Esophagus squamous epithelium (tissue), 5 donors: ENCODE results near the gene UROS. TPM values are rescaled to one million over a fixed set of nuclear protein-coding genes. Genes with fewer than 3 reads are reported as not detected.

Source experiments
- DNase-seq: peaks from one replicate; lab custom pipeline; 2025; lab: John Stamatoyannopoulos, UW
- H3K27ac ChIP-seq, 4 donors: fragments of 200-600 bp; sonication (generic); one replicate each; pipeline ENCODE4 v1.5.1; 2016 to 2019; ENCODE audit warnings: mild to moderate bottlenecking in 1 of 4
- H3K27me3 ChIP-seq, 4 donors: fragments of 200-600 bp; sonication (generic); 1 replicate in 3 of 4; 2 replicates in 1 of 4; pipeline versions ENCODE4 v1.5.1 to v1.6.0; 2017 to 2021; ENCODE audit warnings: antibody characterized with exemption in 1 of 4
- H3K36me3 ChIP-seq, 3 donors: fragments of 200-600 bp; sonication (generic); one replicate each; pipeline ENCODE4 v1.5.1; 2016 to 2019
- H3K4me1 ChIP-seq, 3 donors: fragments of 200-600 bp; sonication (generic); one replicate each; pipeline ENCODE4 v1.5.1; 2017 to 2019
- H3K4me3 ChIP-seq, 4 donors: fragments of 200-600 bp; sonication (generic); 1 replicate in 3 of 4; 2 replicates in 1 of 4; pipeline ENCODE4 v1.5.1; 2016 to 2019; ENCODE audit warnings: mild to moderate bottlenecking in 2 of 4, moderate library complexity in 1 of 4
- H3K9me3 ChIP-seq, 3 donors: fragments of 200-600 bp; sonication (generic); one replicate each; pipeline ENCODE4 v1.5.1; 2016 to 2019
- POLR2A ChIP-seq, 4 donors: fragments of 450-650 bp; IDR thresholded peaks; one replicate each; pipeline ENCODE4 v1.6.1; 2017; ENCODE audit warnings: antibody characterized with exemption in 4 of 4, mild to moderate bottlenecking in 4 of 4, moderate library complexity in 3 of 4
- WGBS, 2 donors: methylation state at CpG; one replicate each; pipeline ENCODE4 v1.1.5; 2018; 5-methylcytosine and 5-hydroxymethylcytosine counted together
- intact Hi-C: fragments of 100-400 bp; cut with DNase I; formaldehyde crosslinking; loops from one replicate; pipeline ENCODE4 v1.15.0; 2022
- total RNA-seq, 4 donors: library from RNA; depleted of rRNA; stranded (reverse); fragments of >200 nt; gene quantifications; one replicate each; pipeline ENCODE4 v1.1.0, GENCODE V29; 2016
- TF ChIP-seq, protein P1 (sequence below), 6 experiments: fragments of 450-650 bp in 4 of 6; fragments of 200-600 bp in 2 of 6; sonication (generic) in 2 of 6; IDR thresholded peaks; one replicate each; pipeline ENCODE4 v1.5.1; 2016 to 2019; ENCODE audit warnings: antibody characterized with exemption in 6 of 6, mild to moderate bottlenecking in 4 of 6, moderate library complexity in 4 of 6
- donor health status: DM: yes; HTN: yes; CAD: no.

Gene UROS
- total RNA-seq, 4 donors from 2014 or later: 17.5 to 40.7 (median 23.8) TPM

GRCh38 chr10:125844751-125845221 is 21.7 kb upstream of the UROS start:
- no peak overlapping the region for H3K27ac ChIP-seq
- H3K4me1 ChIP-seq: peaks cover 0 to 6% (median 0%) of the 10 kb centered on the region in 3 donors
- no peak for DNase-seq
- peaks cover 0 to 99% (median 28%) of the 10 kb centered on the region in 3 donors for H3K36me3 ChIP-seq
- intact Hi-C loops: no loop called here
- no peaks in the 10 kb centered on the region for H3K27me3 ChIP-seq
- no peaks in the 10 kb centered on the region for H3K9me3 ChIP-seq
- WGBS, 2 donors: 67 to 72% methylated on average over 3 to 5 of the region's 7 CpGs
- TF ChIP-seq, protein P1, sequence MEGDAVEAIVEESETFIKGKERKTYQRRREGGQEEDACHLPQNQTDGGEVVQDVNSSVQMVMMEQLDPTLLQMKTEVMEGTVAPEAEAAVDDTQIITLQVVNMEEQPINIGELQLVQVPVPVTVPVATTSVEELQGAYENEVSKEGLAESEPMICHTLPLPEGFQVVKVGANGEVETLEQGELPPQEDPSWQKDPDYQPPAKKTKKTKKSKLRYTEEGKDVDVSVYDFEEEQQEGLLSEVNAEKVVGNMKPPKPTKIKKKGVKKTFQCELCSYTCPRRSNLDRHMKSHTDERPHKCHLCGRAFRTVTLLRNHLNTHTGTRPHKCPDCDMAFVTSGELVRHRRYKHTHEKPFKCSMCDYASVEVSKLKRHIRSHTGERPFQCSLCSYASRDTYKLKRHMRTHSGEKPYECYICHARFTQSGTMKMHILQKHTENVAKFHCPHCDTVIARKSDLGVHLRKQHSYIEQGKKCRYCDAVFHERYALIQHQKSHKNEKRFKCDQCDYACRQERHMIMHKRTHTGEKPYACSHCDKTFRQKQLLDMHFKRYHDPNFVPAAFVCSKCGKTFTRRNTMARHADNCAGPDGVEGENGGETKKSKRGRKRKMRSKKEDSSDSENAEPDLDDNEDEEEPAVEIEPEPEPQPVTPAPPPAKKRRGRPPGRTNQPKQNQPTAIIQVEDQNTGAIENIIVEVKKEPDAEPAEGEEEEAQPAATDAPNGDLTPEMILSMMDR (IDR thresholded peaks at IDR 0.05): no peak
- TF ChIP-seq POLR2A (IDR thresholded peaks at IDR 0.05): no peak
- H3K4me3 ChIP-seq: no peak overlapping the region

- peaks cover 0 to 6% (median 0%) of the 10 kb centered on the region in 3 donors for H3K4me1 ChIP-seq
- H3K27me3 ChIP-seq: no peaks in the 10 kb centered on the region
- no peak overlapping the region for H3K4me3 ChIP-seq
- intact Hi-C loops: no loop called here
- peaks cover 0 to 99% (median 33%) of the 10 kb centered on the region in 3 donors for H3K36me3 ChIP-seq
- WGBS, 2 donors: 85 to 89% methylated on average over 8 to 9 of the region's 9 CpGs
- H3K27ac ChIP-seq: no peak overlapping the region
- no peak for TF ChIP-seq POLR2A (IDR thresholded peaks at IDR 0.05)
- TF ChIP-seq, protein P1 (IDR thresholded peaks at IDR 0.05): no peak
- no peaks in the 10 kb centered on the region for H3K9me3 ChIP-seq
- no peak for DNase-seq
Observed at GRCh38 chr10:125843603-125844329, 20.7 kb upstream of the UROS start.

GRCh38 chr10:125840955-125841354 is 17.9 kb upstream of the UROS start:
- H3K4me1 ChIP-seq: peaks cover 0 to 6% (median 0%) of the 10 kb centered on the region in 3 donors
- intact Hi-C loops: no loop called here
- H3K4me3 ChIP-seq: no peak overlapping the region
- peaks cover 0 to 99% (median 42%) of the 10 kb centered on the region in 3 donors for H3K36me3 ChIP-seq
- H3K27ac ChIP-seq: no peak overlapping the region
- H3K27me3 ChIP-seq: no peaks in the 10 kb centered on the region
- WGBS, 2 donors: 57 to 73% methylated on average over 3 of the region's 3 CpGs
- H3K9me3 ChIP-seq: no peaks in the 10 kb centered on the region
- DNase-seq: no peak
- TF ChIP-seq, protein P1 (IDR thresholded peaks at IDR 0.05): no peak

DNA sequence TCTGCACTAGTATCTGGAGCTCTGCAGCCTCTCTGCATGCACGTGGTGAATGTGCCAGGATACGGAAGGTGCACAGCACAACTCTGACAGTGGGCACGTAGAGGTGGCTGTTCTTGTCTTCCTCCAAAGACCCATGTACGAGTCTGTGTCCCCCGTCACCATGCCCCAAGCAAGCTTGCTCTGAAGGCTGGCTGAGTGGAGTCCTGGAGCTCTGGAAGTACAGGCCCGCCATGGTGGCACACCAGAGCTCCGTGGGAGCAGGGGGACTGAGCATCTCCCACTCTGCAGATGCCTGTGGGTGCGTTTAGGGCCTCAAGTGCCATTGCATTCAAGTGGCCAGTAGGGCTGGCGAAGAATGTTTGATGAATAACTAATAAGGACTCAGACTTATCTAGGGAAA is 17.3 kb upstream of the UROS start:
- intact Hi-C loops: no loop called here
- WGBS, 2 donors: 91% methylated on average over 8 of the region's 9 CpGs; no CpG with 5 or more reads in 1 of the 2 donors
- H3K36me3 ChIP-seq: peaks cover 0 to 99% (median 42%) of the 10 kb centered on the region in 3 donors

More for the DNA sequence above, 17.3 kb upstream of the UROS start:
- Histone ChIP-seq H3K27me3 (no peaks in the 10 kb centered on the region), H3K9me3 (no peaks in the 10 kb centered on the region), H3K27ac (no peak overlapping the region), H3K4me1 (peaks cover 0 to 6% (median 0%) of the 10 kb centered on the region in 3 donors), H3K4me3 (no peak overlapping the region)
- DNase-seq: no peak
- TF ChIP-seq POLR2A (IDR thresholded peaks at IDR 0.05): no peak
- TF ChIP-seq, protein P1 (IDR thresholded peaks at IDR 0.05): no peak
